HK-2 (cell line): ENCODE data around the gene RAI1.
A peak's percentile ranks its signal among the peaks of the same experiment; 100 is the strongest.

ENCODE experiments used
- DNase-seq: peaks from one replicate; pipeline ENCODE4 v3.0.0-alpha.2; 2018; ENCODE audit not compliant: unreplicated experiment

Gene RAI1

DNA sequence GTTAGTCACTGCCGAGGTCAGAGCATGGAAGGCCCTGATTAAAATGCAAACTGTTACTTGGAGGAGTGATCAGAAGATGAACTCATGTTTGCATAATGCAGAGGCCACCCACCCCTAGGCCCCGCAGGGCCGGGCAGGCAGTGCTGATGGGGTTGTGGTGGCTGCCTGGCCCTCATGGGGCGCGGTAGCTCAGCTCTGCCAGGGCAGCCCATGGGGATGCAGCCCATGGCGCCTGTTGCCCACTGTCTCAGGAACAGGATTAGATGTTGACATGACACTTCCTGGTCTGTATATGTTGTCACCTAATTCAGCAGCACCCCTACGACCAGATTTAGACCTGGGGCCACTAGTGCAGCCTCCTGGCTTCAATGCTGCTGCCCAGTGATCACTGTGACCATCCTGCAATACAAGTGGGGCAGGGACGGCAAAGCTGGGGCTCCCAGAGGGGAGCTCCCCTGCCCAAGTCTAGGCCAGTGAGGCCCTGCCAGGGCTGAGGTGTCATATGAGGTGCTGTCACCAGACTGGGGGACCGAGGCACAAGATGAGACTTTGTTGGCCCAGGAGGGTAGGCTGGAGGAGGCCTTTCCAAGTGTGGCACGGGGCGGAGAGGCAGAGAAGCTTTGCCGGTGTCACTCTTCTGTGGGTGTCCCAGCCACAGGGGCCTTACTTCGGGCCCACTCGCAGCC is 49.1 kb downstream of the RAI1 start:
- DNase-seq: no peak

GRCh38 chr17:17732444-17732843 is 51.2 kb downstream of the RAI1 start:
- no peak for DNase-seq

GRCh38 chr17:17732892-17733670 is 51.8 kb downstream of the RAI1 start:
- DNase-seq: no peak

DNA sequence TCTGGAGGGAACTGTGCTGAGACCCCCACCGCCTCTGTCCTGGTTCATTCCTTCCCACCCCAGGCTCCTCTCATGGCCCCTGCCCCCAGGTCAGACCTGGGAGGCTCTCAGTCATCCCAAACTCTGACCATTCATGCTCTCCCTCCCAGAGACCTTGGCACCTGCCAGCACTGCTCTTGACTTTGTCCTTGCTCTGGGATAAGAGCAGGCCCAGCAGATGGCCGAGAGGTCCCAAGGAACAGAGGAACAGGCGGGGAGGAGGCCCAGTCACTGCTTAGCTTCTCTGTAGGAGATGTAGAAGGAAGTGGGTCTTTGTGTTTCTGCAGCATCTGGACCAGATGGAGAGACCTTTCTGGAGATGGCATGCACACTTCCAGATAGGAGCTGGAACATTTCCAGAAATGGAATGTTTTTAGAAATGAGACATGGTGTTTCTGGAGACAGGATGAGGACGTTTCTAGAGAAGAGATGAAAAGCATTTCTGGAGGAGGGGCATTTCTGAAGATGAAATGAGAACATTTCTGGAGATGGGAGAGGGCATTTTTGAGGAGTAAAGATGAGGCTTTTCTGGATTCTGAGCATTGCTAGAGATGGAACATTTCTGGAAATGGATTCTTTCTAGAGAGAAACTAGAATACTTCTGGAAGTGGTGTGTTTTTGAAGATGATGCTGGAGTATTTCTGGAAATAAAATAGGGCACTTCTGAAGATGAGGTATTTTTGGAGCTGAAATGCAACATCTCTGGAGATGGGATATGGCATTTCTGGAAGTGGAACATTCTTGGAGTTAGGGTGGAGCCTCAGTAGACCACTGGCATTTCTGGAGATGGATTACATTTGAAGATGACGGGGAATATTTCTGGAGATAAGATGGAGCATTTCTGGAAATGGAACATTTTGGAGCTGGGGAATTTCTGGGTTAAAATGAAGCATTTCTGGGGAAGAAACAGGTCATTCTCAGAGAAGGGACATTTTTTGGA is 55.2 kb downstream of the RAI1 start:
- DNase-seq: no peak

DNA sequence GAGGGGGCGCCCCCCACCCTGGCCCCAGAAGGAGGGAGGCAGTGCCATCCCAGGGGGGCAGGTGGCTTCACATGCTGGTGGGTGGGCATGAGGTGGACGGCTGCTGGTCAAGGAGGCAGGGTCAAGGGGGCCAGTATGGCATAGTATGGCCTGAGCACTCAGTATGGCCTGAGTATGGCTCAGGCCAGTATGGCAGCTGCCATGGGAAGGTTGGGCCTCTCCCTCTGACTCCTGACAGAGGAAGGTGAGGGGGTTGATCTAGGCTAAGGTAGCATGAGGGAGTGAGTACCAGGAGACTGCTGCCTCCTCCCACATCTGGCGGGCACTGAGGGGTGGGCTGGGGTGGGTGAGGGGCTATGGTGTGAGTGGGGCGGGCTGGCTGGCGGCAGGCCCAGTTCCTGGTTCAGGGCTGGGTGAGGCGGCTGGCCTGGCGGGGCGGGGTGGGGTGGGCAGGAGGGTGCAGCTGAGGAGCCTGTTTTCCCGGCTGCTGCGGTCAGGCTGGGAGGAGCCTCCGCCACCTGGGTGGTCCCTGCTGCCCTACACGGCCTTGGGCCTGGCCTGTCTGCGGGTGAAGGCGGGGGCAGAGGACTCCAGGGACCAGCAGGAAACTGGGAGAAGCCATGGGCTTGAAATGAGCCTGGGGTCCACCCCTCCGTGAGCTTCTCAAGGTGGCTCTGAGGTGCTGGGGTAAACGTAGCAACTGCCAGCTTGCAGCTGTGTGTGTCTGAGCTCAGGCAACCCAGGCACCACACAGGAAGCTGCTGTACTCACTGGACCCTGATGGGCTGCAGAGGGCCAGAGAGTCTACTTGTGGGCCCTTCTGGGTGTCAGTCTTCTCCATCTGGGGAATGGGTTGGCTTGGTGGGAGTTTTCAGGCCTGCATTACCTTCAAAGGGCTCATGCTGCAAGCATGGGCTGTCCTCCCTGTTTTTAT is 57.0 kb downstream of the RAI1 start:
- DNase-seq: no peak

DNA sequence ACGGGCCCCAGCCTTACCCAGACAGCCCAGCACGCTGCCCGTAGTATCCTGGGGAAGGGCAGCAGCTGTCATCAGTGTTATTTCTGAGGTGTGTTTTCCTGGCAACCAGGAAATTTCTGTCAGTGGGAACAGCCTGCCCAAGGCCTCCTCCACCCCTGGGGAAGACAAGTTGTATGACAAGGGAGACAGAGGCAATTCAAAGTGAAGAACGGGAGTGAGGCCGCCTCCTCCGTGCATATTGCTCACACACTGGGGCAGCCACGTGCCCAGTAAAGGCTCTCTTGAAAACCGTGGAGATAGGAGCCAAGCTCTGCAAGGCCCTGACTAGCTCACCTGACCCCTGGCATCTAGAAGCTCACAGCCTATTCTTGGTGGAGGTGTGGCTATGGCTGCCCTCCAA is 57.6 kb downstream of the RAI1 start:
- no peak for DNase-seq

GRCh38 chr17:17739388-17740066 is 58.3 kb downstream of the RAI1 start:
- peak; percentile 31 for DNase-seq

- DNase-seq: no peak
Measured at GRCh38 chr17:17740615-17741348, 59.5 kb downstream of the RAI1 start.

GRCh38 chr17:17741349-17742023 is 60.2 kb downstream of the RAI1 start:
- no peak for DNase-seq

DNA sequence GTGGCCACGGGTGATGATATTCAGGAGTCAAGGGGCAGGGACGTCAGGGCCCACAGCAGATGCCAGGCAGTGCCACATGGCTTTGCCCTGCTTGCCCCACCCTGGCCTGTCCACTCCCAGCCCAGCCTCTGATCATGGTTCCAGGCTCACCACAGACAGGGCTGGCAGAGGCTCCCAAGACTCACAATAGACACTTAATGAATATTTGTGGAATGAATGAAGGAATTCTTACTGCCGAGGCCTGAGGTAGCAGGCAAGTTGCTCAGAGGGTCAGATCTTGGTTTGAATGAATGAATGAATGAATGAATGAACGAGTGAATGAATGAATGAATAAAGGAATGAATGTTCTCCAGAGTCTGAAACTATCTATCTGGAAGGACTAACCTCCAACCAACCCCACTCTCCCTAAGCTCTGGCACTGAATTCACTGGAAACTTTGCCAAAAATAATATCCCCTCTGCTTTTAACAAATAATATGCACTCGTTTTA is 60.9 kb downstream of the RAI1 start:
- no peak for DNase-seq

- no peak for DNase-seq
Measured at GRCh38 chr17:17742688-17743390, 61.6 kb downstream of the RAI1 start.

DNA sequence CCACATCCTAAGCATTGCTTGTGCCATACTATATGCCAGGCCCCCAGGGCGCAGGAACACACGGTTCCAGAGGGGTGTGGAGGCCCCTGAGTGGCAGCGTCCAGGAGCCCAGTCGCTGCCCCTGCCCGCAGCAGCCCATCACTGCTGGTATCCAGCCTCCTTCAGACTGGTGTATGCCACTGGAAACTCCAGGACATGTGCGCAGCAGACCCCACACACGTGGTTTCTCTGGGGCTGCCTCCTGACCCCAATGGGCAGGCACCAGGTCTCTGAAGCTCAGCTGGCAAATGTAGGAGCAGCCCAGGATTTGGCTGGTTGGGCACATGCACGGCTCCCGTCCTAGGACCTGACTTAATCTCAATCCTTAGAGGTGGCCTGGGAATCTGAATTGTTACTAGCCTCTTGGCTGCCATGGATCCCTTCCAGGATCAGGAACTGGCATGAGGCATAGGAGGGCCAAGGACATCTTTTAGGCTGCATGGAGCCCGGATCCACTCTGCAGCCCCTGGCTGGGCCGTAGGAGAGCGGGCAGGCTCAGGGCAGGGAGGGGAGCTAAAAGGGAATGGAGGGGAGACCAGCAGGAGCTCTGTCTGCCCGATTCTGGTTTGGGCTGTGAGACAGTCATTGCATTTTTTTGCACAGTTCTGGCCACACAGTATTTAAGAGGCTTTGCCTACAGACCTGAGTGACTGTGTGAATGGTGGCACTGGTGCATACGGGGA is 62.3 kb downstream of the RAI1 start:
- no peak for DNase-seq

DNA sequence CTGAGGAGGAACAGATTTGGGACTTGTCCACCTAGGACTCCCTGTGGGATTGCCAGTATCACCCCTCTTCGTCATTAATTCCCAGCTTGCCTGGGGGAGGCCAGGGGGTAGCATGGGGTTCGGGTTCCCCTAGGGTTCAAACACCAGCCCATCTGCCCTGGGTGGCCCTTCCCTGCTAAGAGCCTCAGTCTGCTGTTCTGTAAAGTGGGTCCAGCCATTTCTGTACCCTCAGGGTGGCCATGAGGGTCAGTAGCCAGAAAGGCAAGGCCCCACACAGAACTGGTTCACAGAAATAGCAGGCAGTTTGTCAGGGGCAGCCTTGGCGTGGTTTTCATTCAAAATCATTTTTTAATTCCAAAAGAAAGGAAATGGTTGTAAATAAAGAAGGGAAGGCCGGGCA is 62.9 kb downstream of the RAI1 start:
- no peak for DNase-seq

- DNase-seq: no peak
Measured at GRCh38 chr17:17745476-17746455, 64.5 kb downstream of the RAI1 start.

DNA sequence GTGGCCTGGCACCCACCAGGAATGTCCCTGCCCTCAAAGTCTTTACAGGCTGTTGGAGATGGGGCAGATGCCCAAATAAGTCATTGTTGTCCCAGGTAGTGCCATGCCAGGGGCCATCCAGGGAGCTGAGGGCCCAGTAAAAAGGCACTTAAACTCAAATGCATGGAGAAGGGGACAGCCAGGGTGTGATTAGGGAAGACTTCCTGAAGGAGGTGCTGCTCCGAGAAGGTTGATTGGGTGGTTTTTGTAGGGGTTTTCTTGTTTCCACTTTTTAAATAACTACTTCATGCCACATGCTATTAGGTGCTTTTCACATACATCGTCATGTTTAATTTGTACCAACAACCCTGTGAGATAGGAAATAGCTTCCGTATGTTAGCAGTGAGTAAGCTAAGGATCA is 66.9 kb downstream of the RAI1 start:
- no peak for DNase-seq

DNA sequence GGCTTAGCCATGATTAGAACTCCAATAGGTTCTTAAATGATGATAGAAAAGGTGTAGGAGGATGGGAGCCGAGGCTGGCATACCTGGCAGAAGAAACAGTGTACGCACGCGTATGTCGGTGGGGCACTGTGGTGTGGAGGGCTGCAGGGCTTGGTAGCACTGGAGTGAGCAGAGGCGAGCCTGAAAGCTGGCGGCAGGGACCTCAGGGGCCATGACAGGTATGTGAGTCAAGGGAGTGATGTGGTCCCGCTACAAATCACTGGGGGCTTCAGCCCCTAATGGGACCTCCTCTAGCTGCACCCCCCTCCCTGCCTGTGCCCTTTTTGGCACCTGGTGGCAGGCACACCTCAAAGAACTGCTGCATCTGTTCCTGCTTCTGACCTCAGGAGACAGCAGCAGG is 67.3 kb downstream of the RAI1 start:
- DNase-seq: no peak
